ENCODE data around the gene PSD4.

DNA sequence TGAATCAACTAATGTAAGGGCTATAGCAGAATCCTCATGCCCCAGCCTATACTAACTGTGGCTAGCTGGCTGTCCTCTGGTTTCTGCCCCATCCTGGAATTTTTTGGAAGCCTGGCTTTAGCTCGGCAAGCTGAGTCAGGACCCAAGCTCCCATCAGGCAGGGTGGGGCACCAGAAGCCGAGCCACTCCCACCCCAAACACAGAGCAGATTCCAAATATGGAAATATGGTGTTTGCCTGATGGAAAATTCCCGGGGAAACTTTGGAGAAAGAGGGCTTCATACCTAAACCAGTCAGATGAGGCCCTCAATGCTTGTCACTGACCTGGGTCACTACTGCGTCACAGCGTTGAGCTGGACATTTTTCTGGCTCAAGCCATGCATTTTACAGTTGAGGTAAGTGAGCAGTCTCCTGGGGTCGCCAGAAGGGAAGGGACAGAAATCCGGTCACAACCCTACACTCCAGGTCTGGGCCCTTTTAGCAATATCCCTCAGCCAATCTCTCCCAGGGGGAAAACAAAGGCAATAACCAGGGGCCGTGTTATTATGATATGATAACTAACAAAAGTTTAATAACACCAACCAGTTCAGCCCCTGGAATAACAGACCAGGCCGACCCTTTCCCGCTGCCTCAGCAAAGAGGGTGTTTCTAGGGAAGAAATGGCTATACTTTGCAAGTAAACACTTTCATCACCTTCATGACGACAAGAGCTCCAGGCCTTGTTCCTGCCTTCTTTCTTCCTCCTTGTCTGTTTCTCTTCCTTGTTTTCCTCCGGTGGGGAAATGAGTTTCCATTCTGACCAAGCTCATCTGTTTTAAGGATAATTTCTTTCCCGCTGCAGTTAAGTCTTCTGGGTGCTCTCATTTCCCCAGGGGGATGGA is 37.7 kb downstream of the PSD4 start:
- TF ChIP-seq, protein P1, sequence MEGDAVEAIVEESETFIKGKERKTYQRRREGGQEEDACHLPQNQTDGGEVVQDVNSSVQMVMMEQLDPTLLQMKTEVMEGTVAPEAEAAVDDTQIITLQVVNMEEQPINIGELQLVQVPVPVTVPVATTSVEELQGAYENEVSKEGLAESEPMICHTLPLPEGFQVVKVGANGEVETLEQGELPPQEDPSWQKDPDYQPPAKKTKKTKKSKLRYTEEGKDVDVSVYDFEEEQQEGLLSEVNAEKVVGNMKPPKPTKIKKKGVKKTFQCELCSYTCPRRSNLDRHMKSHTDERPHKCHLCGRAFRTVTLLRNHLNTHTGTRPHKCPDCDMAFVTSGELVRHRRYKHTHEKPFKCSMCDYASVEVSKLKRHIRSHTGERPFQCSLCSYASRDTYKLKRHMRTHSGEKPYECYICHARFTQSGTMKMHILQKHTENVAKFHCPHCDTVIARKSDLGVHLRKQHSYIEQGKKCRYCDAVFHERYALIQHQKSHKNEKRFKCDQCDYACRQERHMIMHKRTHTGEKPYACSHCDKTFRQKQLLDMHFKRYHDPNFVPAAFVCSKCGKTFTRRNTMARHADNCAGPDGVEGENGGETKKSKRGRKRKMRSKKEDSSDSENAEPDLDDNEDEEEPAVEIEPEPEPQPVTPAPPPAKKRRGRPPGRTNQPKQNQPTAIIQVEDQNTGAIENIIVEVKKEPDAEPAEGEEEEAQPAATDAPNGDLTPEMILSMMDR (IDR thresholded peaks at IDR 0.05) = no peak
- no peak for TF ChIP-seq POLR2A (IDR thresholded peaks at IDR 0.05)

Measured in esophagus squamous epithelium (tissue), 4 donors.